ENCODE data around the gene DCDC2B.

The DCDC2B gene

DNA sequence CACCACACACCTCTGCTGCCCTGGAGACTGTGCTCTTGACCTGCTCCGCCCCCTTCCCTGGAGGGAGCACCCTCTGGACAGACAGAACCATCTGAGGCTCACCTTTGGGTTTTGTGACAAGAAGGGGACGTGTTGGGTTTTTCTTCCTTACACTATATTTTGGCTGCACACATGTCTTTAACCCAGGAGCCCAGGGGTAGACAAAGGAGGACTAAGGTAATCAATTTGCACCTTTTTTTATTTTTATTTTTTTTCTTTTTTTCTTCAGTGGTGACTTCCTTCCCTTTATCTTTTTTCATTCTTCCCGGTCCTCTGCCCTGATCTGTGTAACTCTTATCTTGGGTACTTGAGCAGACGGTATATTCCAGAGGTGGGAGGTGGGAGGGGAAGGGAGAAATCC, 37.9 kb upstream of the DCDC2B start:
- no peak for TF ChIP-seq SPI1 (IDR thresholded peaks at IDR 0.05; ENCODE audit: borderline replicate concordance, low read depth)
- TF ChIP-seq GABPA (IDR thresholded peaks at IDR 0.05; ENCODE audit: low read depth) = no peak
- TF ChIP-seq, protein P1, sequence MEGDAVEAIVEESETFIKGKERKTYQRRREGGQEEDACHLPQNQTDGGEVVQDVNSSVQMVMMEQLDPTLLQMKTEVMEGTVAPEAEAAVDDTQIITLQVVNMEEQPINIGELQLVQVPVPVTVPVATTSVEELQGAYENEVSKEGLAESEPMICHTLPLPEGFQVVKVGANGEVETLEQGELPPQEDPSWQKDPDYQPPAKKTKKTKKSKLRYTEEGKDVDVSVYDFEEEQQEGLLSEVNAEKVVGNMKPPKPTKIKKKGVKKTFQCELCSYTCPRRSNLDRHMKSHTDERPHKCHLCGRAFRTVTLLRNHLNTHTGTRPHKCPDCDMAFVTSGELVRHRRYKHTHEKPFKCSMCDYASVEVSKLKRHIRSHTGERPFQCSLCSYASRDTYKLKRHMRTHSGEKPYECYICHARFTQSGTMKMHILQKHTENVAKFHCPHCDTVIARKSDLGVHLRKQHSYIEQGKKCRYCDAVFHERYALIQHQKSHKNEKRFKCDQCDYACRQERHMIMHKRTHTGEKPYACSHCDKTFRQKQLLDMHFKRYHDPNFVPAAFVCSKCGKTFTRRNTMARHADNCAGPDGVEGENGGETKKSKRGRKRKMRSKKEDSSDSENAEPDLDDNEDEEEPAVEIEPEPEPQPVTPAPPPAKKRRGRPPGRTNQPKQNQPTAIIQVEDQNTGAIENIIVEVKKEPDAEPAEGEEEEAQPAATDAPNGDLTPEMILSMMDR (IDR thresholded peaks at IDR 0.05; ENCODE audit: insufficient read depth, low read length) = no peak
- TF ChIP-seq, protein P2, sequence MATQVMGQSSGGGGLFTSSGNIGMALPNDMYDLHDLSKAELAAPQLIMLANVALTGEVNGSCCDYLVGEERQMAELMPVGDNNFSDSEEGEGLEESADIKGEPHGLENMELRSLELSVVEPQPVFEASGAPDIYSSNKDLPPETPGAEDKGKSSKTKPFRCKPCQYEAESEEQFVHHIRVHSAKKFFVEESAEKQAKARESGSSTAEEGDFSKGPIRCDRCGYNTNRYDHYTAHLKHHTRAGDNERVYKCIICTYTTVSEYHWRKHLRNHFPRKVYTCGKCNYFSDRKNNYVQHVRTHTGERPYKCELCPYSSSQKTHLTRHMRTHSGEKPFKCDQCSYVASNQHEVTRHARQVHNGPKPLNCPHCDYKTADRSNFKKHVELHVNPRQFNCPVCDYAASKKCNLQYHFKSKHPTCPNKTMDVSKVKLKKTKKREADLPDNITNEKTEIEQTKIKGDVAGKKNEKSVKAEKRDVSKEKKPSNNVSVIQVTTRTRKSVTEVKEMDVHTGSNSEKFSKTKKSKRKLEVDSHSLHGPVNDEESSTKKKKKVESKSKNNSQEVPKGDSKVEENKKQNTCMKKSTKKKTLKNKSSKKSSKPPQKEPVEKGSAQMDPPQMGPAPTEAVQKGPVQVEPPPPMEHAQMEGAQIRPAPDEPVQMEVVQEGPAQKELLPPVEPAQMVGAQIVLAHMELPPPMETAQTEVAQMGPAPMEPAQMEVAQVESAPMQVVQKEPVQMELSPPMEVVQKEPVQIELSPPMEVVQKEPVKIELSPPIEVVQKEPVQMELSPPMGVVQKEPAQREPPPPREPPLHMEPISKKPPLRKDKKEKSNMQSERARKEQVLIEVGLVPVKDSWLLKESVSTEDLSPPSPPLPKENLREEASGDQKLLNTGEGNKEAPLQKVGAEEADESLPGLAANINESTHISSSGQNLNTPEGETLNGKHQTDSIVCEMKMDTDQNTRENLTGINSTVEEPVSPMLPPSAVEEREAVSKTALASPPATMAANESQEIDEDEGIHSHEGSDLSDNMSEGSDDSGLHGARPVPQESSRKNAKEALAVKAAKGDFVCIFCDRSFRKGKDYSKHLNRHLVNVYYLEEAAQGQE (IDR thresholded peaks at IDR 0.05; ENCODE audit: insufficient replicate concordance, low read depth) = no peak
- no peak for TF ChIP-seq POLR2AphosphoS5 (IDR thresholded peaks at IDR 0.05; ENCODE audit: low read depth)
- no peak for DNase-seq (ENCODE audit: low read depth in 1 of 2, low spot score in 1 of 2)
- H3K27ac ChIP-seq (replicated peaks) = no peak overlapping the region
- H3K27me3 ChIP-seq (ENCODE audit: insufficient read depth, poor library complexity, severe bottlenecking) = no peaks in the 10 kb centered on the region
- H3K4me3 ChIP-seq (replicated peaks; ENCODE audit: insufficient read depth, low read length) = no peak overlapping the region

DNA sequence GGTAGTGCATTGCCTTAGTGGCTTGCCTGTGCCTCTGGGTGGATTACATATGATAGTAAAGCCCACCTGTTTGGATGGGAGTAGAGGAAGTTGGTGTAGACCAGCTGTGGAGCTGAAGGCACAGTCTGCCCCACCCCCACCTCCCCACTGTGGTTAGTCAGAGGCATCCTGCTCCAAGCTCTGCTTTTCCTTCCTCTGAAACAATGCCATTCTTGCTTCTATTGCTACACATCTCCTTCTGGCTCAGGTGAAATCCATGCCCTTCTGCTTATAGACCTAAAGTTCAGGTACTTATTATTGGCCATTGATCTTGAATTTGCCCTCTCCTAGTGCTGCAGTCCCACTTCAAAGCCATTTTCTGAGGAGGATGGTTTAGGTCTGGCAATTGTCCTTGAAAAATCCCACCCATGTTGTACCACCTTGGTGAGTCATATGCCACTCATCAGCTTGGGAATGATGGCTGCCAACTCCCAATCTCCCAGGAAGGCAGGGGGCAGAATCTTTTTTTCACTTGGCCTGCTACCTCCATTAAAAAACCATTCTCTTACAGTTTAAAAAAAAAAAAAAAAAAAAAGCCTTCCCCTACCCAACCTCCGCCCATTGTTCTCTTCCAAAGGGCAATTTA, 36.2 kb upstream of the DCDC2B start:
- no peak overlapping the region for H3K4me3 ChIP-seq (replicated peaks; ENCODE audit: insufficient read depth, low read length)

DNA sequence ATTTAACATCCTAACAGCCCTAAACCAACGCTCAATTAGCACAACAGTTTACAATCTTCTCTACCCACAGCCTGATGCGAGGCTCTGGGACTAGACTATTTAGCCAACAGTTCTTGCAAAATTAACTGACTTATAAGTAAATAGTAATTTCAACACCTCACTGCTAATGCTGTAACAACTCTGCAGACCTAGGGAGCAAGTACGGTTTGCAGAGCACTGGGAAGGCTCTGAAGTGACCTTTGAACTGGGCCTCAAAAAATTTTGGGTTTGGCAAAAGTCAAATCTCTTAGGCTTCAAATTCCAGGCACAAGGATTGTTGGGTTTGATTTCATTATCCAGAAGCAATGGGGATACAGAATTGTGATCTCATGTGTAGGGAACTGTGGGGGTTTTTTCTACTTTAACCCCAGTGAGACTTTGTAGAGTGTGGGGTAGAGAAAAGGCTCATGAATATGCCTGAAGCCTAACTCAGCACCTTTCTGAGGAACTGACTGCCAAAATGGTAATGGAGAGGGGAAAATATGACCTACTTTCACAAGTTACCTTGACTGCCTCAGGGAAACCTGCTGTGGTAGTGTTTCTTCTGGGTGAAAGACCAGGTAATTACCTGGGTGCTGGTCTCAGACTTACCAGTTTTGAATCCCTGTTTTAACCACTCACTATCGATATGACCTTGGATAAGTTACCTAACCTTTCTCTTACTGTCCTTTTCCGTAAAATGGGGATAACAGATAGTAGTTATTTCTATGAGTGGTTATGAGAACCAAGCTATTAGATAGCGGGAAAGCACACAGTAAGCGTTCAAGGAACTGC, 30.3 kb upstream of the DCDC2B start:
- peak overlapping the region; percentile 87 for H3K27ac ChIP-seq (replicated peaks)
- H3K27me3 ChIP-seq (ENCODE audit: insufficient read depth, poor library complexity, severe bottlenecking) = no peaks in the 10 kb centered on the region
- H3K4me3 ChIP-seq (replicated peaks; ENCODE audit: insufficient read depth, low read length) = no peak overlapping the region
- DNase-seq (ENCODE audit: low read depth in 1 of 2, low spot score in 1 of 2) = peak; percentile 70 to 73
- TF ChIP-seq, protein P2 (IDR thresholded peaks at IDR 0.05; ENCODE audit: insufficient replicate concordance, low read depth) = no peak
- TF ChIP-seq GABPA (IDR thresholded peaks at IDR 0.05; ENCODE audit: low read depth) = no peak
- TF ChIP-seq SPI1 (IDR thresholded peaks at IDR 0.05; ENCODE audit: borderline replicate concordance, low read depth) = no peak
- TF ChIP-seq, protein P1 (IDR thresholded peaks at IDR 0.05; ENCODE audit: insufficient read depth, low read length) = no peak
- TF ChIP-seq POLR2AphosphoS5 (IDR thresholded peaks at IDR 0.05; ENCODE audit: low read depth) = no peak

More for the DNA sequence above, 36.2 kb upstream of the DCDC2B start:
- no peaks in the 10 kb centered on the region for H3K27me3 ChIP-seq (ENCODE audit: insufficient read depth, poor library complexity, severe bottlenecking)
- DNase-seq (ENCODE audit: low read depth in 1 of 2, low spot score in 1 of 2) = peak in 1 of 2 experiments; percentile 40
- H3K27ac ChIP-seq (replicated peaks) = no peak overlapping the region
- TF ChIP-seq SPI1 (IDR thresholded peaks at IDR 0.05; ENCODE audit: borderline replicate concordance, low read depth) (no peak), POLR2AphosphoS5 (IDR thresholded peaks at IDR 0.05; ENCODE audit: low read depth) (0 out of 2 replicates have a peak, but pooled peaks have one; percentile 28), GABPA (IDR thresholded peaks at IDR 0.05; ENCODE audit: low read depth) (no peak)
- TF ChIP-seq, protein P1 (IDR thresholded peaks at IDR 0.05; ENCODE audit: insufficient read depth, low read length) = no peak
- TF ChIP-seq, protein P2 (IDR thresholded peaks at IDR 0.05; ENCODE audit: insufficient replicate concordance, low read depth) = no peak

All from HL-60 (cell line).